Endothelial cell of umbilical vein (primary cell): Measurements from ENCODE around the gene GRIK1.

Experiments used
- CTCF ChIP-seq, 2 donors: IDR thresholded peaks; 1 replicate in 1 of 2; 2 replicates in 1 of 2; pipeline ENCODE4 v1.5.1; 2011; ENCODE audit warnings: low read length in 2 of 2, mild to moderate bottlenecking in 2 of 2, moderate library complexity in 2 of 2, control low read depth in 1 of 2, inconsistent platforms in 1 of 2, low read depth in 1 of 2; ENCODE audit not compliant: insufficient read depth in 1 of 2; ENCODE audit errors: extremely low read depth in 1 of 2
- EZH2 ChIP-seq: IDR thresholded peaks from 2 replicates; pipeline ENCODE4 v1.6.1; 2012; ENCODE audit warnings: borderline replicate concordance, low read depth, mild to moderate bottlenecking, moderate library complexity, low read length, inconsistent platforms; ENCODE audit not compliant: severe bottlenecking
- FOS ChIP-seq: IDR thresholded peaks from 2 replicates; pipeline ENCODE4 v1.6.1; 2011; ENCODE audit warnings: mild to moderate bottlenecking, low read length, moderate library complexity, borderline replicate concordance; ENCODE audit not compliant: insufficient read depth
- MAX ChIP-seq: IDR thresholded peaks from 2 replicates; pipeline ENCODE4 v1.6.1; 2011; ENCODE audit not compliant: insufficient read depth, insufficient read length
- MYC ChIP-seq: IDR thresholded peaks from one replicate; pipeline ENCODE4 v1.6.1; 2011; ENCODE audit warnings: mild to moderate bottlenecking, low read depth, low read length
- POLR2A ChIP-seq: IDR thresholded peaks from 2 replicates; pipeline ENCODE4 v1.6.1; 2012; ENCODE audit warnings: low read depth, mild to moderate bottlenecking, control low read depth, low read length
- POLR2AphosphoS5 ChIP-seq: IDR thresholded peaks from 2 replicates; pipeline ENCODE4 v1.6.1; 2012; ENCODE audit warnings: low read depth, mild to moderate bottlenecking, control low read depth, low read length, moderate library complexity; ENCODE audit not compliant: insufficient read depth

GRCh38 chr21:29810871-29811270, 128.9 kb downstream of the GRIK1 start:
- TF ChIP-seq CTCF (IDR thresholded peaks at IDR 0.05; ENCODE audit: extremely low read depth in 1 of 2, insufficient read depth in 1 of 2, low read depth in 1 of 2, low read length in 2 of 2) (no peak), POLR2AphosphoS5 (no peak), EZH2 (no peak), POLR2A (no peak), MAX (no peak), MYC (no peak), FOS (no peak)
